HG03095 (cell line): Measurements from ENCODE around the gene POMGNT1.

Source experiments
- ATAC-seq: cut with Tn5 transposase; IDR thresholded peaks from one replicate; pipeline ENCODE4 v1.9.1; 2021; ENCODE audit warnings: moderate library complexity; ENCODE audit not compliant: unreplicated experiment

POMGNT1 gene

GRCh38 chr1:46211051-46211450 lies 12.8 kb upstream of the POMGNT1 start:
- ATAC-seq = no peak

DNA sequence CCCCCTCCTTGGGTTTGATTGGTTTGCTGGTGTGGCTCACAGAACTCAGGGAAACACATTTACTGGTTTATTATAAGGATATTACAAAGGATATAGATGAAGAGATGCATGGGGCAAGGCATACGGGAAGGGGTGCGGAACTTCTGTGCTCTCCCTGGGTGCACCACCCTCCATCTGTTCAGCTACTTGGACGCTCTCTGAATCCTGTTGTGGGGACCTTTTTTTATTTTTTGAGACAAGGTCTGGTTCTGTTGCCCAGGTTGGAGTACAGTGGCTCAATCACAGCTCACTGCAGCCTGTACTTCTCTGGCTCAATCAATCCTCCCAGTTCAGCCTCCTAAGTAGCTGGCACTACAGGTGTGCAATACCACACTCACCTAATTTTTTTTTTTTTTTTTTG lies 12.3 kb upstream of the POMGNT1 start:
- no peak for ATAC-seq

DNA sequence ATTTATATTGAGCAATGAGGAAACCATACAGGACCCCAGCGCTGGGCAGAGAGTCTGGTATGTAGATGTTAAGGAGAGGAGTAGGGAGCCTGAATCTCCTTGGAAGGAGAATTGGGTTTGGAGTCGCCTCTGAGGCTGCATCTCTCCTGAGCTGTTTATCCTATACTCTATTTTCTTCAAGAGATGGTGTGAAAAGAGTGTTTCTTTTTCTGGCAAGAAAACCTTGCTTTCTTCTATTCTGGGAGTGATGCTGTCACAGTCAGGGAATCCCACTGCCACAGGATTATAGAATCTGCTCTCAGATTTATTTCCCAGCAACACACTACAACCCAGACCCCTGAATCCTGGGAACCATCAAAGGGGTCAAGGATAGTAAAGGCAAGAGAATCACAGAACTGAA lies 8.2 kb upstream of the POMGNT1 start:
- ATAC-seq = no peak

DNA sequence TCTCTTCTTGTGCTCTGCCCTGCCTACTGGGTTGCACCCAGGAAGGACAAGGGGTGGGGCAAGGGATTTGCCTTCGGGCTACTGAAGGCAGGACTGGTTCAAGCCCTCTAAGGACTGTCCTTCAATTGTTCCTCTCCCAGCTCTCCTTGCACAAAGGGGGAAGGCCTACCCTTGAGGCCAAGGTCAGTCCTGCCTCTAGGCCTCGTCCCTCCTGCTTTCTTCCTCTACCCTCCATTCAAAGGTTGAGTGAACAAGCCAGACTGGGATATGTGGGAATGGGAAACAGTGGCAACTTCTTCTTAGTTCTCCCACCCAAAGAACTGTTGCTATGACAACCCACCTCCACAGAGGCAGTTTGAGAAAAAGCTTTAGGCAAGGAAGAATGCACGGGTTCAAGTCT lies 7.6 kb upstream of the POMGNT1 start:
- ATAC-seq = no peak

GRCh38 chr1:46205141-46205540 lies 6.9 kb upstream of the POMGNT1 start:
- ATAC-seq = no peak

GRCh38 chr1:46204406-46204742 lies 6.1 kb upstream of the POMGNT1 start:
- ATAC-seq = no peak

DNA sequence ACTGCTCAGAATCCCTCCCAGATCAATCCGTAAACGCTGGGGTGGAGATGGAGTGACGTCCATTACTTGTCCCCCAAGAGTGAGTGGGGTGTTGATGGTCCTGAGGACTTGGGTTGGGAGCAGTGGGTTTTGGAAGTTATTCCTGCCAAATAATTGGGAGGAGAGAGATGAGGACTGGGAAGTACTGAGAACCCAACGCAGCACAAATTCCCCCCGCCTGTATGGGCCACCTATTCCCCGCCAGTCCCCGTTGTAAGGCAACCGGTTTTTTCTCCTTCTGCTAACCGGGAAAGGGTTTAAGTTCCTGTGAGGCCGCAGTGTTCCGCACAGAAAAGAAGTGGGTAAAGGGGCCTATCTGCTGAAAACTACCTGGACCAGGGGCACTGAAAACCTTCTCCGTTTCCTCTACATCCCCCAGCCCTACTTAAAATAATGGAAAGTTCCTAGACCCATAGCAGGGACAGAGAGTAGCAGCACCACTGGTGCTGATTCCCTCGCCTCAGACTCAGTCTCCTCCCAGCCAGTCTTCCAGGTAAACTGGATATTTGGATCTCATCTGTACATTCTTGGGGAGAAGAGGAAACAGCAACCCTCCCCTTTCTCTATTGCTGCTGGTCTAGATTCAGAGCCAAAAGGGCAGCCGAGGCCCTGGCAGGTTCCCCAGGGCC lies 5.6 kb upstream of the POMGNT1 start:
- ATAC-seq = no peak

- ATAC-seq = no peak
These were observed 1.1 kb upstream of the POMGNT1 start for GRCh38 chr1:46199233-46199749.

- ATAC-seq = no peak
These were observed 672 bp downstream of the POMGNT1 start for GRCh38 chr1:46197560-46197963.

DNA sequence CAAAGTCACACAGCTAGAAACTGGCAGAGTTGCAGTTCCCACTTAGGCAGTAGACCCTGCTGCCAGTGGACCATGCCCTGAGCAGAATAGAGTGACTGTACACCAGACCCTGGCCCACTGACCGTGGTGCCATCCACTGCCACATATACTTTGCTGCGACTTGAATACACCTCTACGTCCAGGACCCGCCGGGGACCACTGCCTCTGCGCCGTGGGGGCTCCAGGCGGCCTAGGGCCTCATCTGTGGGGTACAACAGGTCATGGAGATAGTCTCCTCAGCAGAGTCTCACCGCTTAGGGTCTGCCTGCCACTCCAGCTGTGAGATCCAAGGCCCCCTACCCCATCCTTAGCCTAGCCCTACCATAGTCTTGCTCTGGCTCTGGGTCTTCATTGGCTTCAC lies 1.6 kb downstream of the POMGNT1 start:
- ATAC-seq = no peak

- no peak for ATAC-seq
These were observed 3.5 kb downstream of the POMGNT1 start for GRCh38 chr1:46194641-46195193.

- no peak for ATAC-seq
These were observed 4.2 kb downstream of the POMGNT1 start for GRCh38 chr1:46193984-46194570.

DNA sequence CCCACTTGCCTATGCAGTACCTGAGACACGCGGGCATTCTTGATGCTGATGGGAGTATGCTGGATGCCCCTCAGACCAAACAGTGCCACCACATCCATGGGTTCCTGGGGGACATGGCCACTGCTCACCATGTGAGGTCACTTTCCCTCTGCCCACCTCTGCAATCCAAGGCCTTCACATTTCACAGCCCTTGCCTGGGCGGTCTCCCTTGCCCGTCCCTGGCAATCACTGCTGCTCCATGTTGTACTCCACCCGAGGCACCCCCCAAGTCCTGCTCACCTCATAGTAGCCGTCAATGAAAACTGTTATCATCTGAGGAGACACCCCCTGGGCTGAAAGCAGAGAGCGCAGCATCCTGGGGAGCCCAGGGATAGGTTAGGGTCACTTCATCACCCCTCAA lies 4.9 kb downstream of the POMGNT1 start:
- ATAC-seq = no peak

- no peak for ATAC-seq
These were observed 6.1 kb downstream of the POMGNT1 start for GRCh38 chr1:46192171-46192570.

DNA sequence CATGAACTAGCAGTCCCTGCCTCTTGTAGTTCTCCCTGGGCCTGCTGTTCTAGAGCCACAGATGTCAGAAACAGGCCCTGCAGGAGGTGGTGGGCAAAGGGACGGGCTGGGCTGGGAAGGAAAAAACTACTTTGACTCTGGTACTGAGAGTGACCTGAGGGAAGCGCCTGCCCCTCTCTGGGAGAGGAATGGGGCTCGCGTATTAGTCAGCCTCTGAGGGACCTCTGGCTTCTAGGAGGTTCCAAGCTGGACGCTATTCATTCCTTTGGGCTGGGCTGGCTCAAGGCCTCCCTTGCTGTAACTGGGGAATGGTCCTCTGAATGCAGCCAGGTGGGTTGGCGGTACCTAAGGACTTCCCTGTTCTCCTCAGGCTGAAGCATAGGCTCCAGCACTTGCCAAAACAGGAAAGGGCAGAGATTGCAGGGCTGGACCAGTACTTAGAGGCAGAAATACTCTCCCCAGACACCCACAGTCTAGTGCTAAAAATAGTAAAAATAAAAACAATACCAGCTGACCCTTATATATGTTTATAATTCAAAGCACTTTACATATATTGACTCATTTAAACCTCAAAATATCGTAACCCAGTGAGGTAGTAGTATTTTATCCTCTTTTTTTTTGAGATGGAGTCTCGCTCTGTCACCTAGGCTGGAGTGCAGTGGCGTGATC lies 7.1 kb downstream of the POMGNT1 start:
- no peak for ATAC-seq

GRCh38 chr1:46190539-46190938 lies 7.7 kb downstream of the POMGNT1 start:
- no peak for ATAC-seq

GRCh38 chr1:46188295-46189030 lies 9.8 kb downstream of the POMGNT1 start:
- ATAC-seq = no peak

DNA sequence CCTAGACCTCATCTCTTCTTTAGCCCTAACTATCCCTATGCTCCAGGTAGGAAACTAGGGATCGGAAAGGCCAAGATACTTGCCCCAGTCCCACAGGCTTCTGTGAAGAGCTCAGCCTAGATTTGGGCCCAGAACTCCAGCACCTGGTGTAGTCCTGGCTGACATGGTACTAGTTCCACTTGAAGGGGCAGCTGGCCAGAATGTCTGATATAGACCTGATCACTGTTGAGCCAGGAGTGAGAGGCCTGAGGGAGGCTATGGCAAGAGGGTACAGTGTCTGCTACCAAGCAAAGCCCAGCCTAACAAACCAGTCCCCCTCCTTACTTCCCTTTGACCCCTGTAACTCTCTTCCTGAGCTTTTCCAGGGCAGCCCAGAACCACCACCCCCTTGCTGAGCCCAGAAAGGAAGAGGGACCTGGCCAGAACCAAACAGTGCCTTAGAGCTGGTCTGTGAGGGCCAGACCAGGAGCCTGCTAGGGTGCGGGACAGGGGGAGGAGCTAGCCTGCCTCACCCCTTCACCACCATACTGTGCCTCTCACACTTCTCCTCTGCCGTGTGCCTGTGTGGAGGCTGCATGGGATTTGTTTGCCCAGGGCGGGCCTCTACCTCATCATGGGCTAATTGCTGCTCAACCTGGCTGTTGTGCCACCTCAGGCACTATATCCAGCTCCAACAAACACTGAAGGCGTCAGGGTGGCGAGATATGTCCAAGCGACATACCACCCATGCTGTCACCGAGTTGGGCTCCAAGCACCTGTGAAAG lies 10.9 kb downstream of the POMGNT1 start:
- ATAC-seq = no peak

- ATAC-seq = no peak
These were observed 12.2 kb downstream of the POMGNT1 start for GRCh38 chr1:46186076-46186475.

- ATAC-seq = no peak
These were observed 13.1 kb downstream of the POMGNT1 start for GRCh38 chr1:46184920-46185658.
